ENCODE measurements around the gene TPSD1. TPM values are rescaled to one million over a fixed set of nuclear protein-coding genes. Genes with fewer than 3 reads are reported as not detected.

The TPSD1 gene
- total RNA-seq, 1 experiment from 2014 or later, result not detected

GRCh38 chr16:1279945-1280589, 24.2 kb downstream of the TPSD1 start:
- Mint-ChIP-seq H3K27me3 (ENCODE audit: low read depth) (peaks cover 37% of the 10 kb centered on the region), H3K27ac (no peak overlapping the region), H3K4me3 (no peak overlapping the region), H3K9me3 (no peaks in the 10 kb centered on the region), H3K36me3 (ENCODE audit: insufficient read depth in 1 of 3, low read depth in 3 of 3) (peaks cover 0 to 2% (median 0%) of the 10 kb centered on the region in 3 experiments; a peak in 2 of 7 replicates), H3K4me1 (peaks cover 12 to 24% of the 10 kb centered on the region in 2 experiments; a peak in 3 of 4 replicates)
- H2AK5ac ChIP-seq (ENCODE audit: insufficient read length, low read length), result no peak overlapping the region
- DNase-seq, result no peak
- no peaks in the 10 kb centered on the region for H4K20me1 ChIP-seq (ENCODE audit: control insufficient read depth, insufficient read depth, insufficient read length)
- no peak overlapping the region for H2BK12ac ChIP-seq (ENCODE audit: insufficient read length, low read depth, low read length)
- H4K8ac ChIP-seq (replicated peaks; ENCODE audit: insufficient read length, low read depth, low read length), result no peak overlapping the region
- H3K79me1 ChIP-seq (ENCODE audit: insufficient read depth, low read depth, low read length, poor library complexity, severe bottlenecking), result no peaks in the 10 kb centered on the region
- H3K56ac ChIP-seq (ENCODE audit: insufficient read length, low read depth, low read length), result no peak overlapping the region
- no peak overlapping the region for H4K91ac ChIP-seq (ENCODE audit: insufficient read length, low read depth, low read length)
- no peaks in the 10 kb centered on the region for H3K79me2 ChIP-seq (ENCODE audit: insufficient read depth, low read length)
- no peak overlapping the region for H3K27ac ChIP-seq (ENCODE audit: insufficient read length, low read depth, low read length)
- H3K9me3 ChIP-seq (ENCODE audit: control insufficient read depth, low read depth, low read length), result no peaks in the 10 kb centered on the region
- H2AFZ ChIP-seq (ENCODE audit: low read length), result no peak overlapping the region
- no peaks in the 10 kb centered on the region; the same call in 1 of the 2 replicates for H3K4me1 ChIP-seq (ENCODE audit: insufficient read depth, low read length)
- no peak overlapping the region for H3K18ac ChIP-seq (ENCODE audit: insufficient read length, low read depth, low read length)
- no peak overlapping the region for H3K14ac ChIP-seq (ENCODE audit: insufficient read depth, low read length)
- H2BK15ac ChIP-seq (ENCODE audit: low read depth, low read length), result no peak overlapping the region; the same call in 1 of the 2 replicates
- H2BK5ac ChIP-seq (ENCODE audit: insufficient read length, low read length), result no peak overlapping the region
- H3K23ac ChIP-seq (ENCODE audit: insufficient read length, low read depth, low read length), result no peak overlapping the region
- WGBS (ENCODE audit: extremely low coverage, insufficient read length, low lambda C conversion rate), result no CpG with 5 or more reads among the region's 29 CpGs
- no peak overlapping the region for H2BK20ac ChIP-seq (ENCODE audit: low read depth, low read length, poor library complexity, severe bottlenecking)
- no peak overlapping the region for H2BK120ac ChIP-seq (ENCODE audit: low read depth, low read length, poor library complexity, severe bottlenecking)
- no peak for TF ChIP-seq CTCF (conservative IDR thresholded peaks at IDR 0.05)
- no peak overlapping the region for H3T11ph ChIP-seq (ENCODE audit: low read length)
- no peak overlapping the region for H3K9ac ChIP-seq (ENCODE audit: extremely low read depth, insufficient read length, low read length)
- H3K27me3 ChIP-seq (ENCODE audit: insufficient read depth, low read length), result no peaks in the 10 kb centered on the region
- no peak overlapping the region for H3K4ac ChIP-seq (ENCODE audit: low read depth, low read length)
- no peak overlapping the region for H4K5ac ChIP-seq (ENCODE audit: insufficient read length, low read depth, low read length)
- H3K4me2 ChIP-seq (ENCODE audit: insufficient read depth, insufficient read length, low read length), result no peak overlapping the region
- no peaks in the 10 kb centered on the region for H3K23me2 ChIP-seq (ENCODE audit: insufficient read length, low read depth, low read length, poor library complexity, severe bottlenecking)
